AG04449 (cell line): ENCODE results near the gene TMEM239.
A peak's percentile ranks its signal among the peaks of the same experiment; 100 is the strongest.

Source experiments
- CTCF ChIA-PET: fragments of 350-600 bp; formaldehyde crosslinking; extraction: SDS; loops from one replicate; lab custom pipeline; 2021; ENCODE audit warnings: antibody characterized with exemption; lab: Yijun Ruan, JAX
- POLR2A ChIA-PET: fragments of 400-600, 350-600 bp; formaldehyde crosslinking; extraction: SDS; loops from one replicate; lab custom pipeline; 2020; ENCODE audit warnings: antibody characterized with exemption, inconsistent platforms; lab: Yijun Ruan, JAX
- DNase-seq: peaks from one replicate; pipeline ENCODE4 v3.0.0-alpha.2; 2010; ENCODE audit warnings: low read depth, low spot score
- H3K4me3 ChIP-seq: 2 replicates; pipeline ENCODE4 v1.5.1; 2011; ENCODE audit warnings: low read depth, mild to moderate bottlenecking, control low read depth, low read length
- TF ChIP-seq, protein P1 (sequence below): IDR thresholded peaks from one replicate; pipeline ENCODE4 v1.5.1; 2011; ENCODE audit warnings: mild to moderate bottlenecking, moderate library complexity, low read length, control low read depth, inconsistent platforms; ENCODE audit not compliant: insufficient read depth; ENCODE audit errors: missing control alignments

The TMEM239 gene

GRCh38 chr20:2840138-2840966 is 24.2 kb downstream of the TMEM239 start, which contains the start of the genes PCED1A and VPS16:
TSS of gene PCED1A (minus strand) at chr20:2840655. CDS start at chr20:2839912, 743 bp downstream.
TSS of gene VPS16 (plus strand) at chr20:2840745. CDS start at chr20:2840775, 30 bp downstream.
- ChIA-PET POLR2A (interaction anchor here (0.7 to 1.2 kb wide), 4 partner anchors 8 to 171 kb away, joined by 3 to 4 read pairs (median 3); no protein-coding TSS in a partner anchor), CTCF (interaction anchor here (0.8 to 2.8 kb wide), 6 partner anchors 11 to 160 kb away, joined by 3 to 11 read pairs (median 4); no protein-coding TSS in a partner anchor)
- DNase-seq = no peak
- TF ChIP-seq, protein P1, sequence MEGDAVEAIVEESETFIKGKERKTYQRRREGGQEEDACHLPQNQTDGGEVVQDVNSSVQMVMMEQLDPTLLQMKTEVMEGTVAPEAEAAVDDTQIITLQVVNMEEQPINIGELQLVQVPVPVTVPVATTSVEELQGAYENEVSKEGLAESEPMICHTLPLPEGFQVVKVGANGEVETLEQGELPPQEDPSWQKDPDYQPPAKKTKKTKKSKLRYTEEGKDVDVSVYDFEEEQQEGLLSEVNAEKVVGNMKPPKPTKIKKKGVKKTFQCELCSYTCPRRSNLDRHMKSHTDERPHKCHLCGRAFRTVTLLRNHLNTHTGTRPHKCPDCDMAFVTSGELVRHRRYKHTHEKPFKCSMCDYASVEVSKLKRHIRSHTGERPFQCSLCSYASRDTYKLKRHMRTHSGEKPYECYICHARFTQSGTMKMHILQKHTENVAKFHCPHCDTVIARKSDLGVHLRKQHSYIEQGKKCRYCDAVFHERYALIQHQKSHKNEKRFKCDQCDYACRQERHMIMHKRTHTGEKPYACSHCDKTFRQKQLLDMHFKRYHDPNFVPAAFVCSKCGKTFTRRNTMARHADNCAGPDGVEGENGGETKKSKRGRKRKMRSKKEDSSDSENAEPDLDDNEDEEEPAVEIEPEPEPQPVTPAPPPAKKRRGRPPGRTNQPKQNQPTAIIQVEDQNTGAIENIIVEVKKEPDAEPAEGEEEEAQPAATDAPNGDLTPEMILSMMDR = no peak
- peak within 1 kb of the TSS; percentile 87 for H3K4me3 ChIP-seq

DNA sequence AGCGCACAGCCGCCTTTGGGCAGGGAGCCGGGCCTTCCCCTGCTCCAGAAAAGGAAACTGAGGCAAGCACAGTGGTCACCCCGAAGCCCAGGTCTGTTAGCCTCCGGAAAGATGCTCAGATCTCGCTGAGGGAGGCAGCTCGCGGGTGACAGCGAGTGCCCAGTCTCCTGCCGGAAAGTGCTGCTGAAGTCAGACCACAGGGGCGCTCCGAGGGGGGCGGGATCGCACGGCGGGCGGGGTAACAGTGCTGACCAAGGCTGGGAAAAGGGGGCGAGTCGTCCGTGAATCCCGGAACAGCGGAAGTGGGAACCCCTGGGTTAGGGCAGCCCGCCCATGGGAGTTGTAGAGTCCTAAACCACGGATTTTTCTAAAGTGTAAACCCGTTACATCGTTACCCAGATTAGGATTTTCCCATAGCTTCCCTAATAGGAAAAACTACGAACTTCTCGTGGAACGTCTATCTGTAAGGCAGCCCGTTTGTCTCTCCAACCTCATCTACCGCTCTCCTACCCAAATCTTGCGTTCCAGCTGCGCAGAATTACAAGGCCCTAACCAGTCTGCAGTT is 24.9 kb downstream of the TMEM239 start:
- POLR2A ChIA-PET = interaction anchor here (0.7 to 0.9 kb wide), 2 partner anchors 8 to 18 kb away, joined by 3 read pairs; no protein-coding TSS in a partner anchor
- peak overlapping the region; percentile 87 for H3K4me3 ChIP-seq
- CTCF ChIA-PET = interaction anchor here (0.8 to 2.8 kb wide), 4 partner anchors 10 to 160 kb away, joined by 3 to 11 read pairs (median 6); no protein-coding TSS in a partner anchor
- DNase-seq = no peak
- TF ChIP-seq, protein P1 = no peak

DNA sequence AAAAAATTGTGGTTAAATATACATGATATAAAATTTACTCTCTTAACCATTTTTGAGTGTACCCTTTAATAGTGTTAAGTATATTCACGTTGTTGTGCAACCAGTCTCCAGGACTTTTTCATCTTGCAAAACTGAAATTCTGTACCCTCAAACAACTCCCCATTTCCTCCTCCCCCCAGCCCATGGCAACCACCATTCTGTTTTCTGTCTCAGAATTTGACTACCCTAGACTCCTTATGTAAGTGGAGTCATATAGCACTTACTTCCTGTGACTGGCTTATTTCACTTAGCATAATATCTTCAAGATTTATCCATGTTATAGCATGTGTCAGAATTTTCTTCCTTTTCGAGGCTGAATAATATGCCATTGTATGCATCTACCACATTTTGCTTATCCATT is 29.4 kb downstream of the TMEM239 start:
- TF ChIP-seq, protein P1 = no peak
- CTCF ChIA-PET = interaction anchor here (1.2 to 16.5 kb wide), 2 partner anchors 11 to 89 kb away, joined by 3 to 337 read pairs; no protein-coding TSS in a partner anchor
- POLR2A ChIA-PET = no interaction called here
- no peak overlapping the region for H3K4me3 ChIP-seq
- DNase-seq = no peak

GRCh38 chr20:2846698-2847097 is 30.5 kb downstream of the TMEM239 start:
- ChIA-PET CTCF (interaction anchor here (16.5 kb wide), 1 partner anchor 90 kb away, joined by 337 read pairs; no protein-coding TSS in a partner anchor), POLR2A (no interaction called here)
- no peak overlapping the region for H3K4me3 ChIP-seq
- TF ChIP-seq, protein P1 = no peak
- no peak for DNase-seq

DNA sequence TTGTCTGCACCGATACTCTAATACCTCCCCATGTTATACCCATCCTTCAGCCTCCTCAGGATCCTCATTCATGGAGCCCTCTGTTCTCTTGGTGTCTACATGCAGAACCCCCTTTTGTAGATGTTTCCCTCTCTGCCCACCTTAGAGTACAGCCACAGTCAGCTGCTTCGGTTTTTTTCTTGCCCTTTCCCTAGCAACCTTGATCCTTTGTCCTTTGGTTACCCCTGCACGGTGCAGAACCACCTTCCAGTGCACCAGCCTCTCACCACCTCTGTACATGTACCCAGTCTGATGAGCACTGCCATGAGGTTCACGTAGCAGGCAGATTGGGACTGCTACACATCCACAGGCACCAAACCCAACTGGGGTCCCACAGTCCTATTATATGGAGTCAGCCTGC is 31.6 kb downstream of the TMEM239 start:
- POLR2A ChIA-PET = no interaction called here
- TF ChIP-seq, protein P1 = no peak
- DNase-seq = no peak
- no peak overlapping the region for H3K4me3 ChIP-seq
- CTCF ChIA-PET = interaction anchor here (1.6 to 16.5 kb wide), 2 partner anchors 10 to 91 kb away, joined by 6 to 337 read pairs; no protein-coding TSS in a partner anchor

- CTCF ChIA-PET = interaction anchor here (0.9 to 16.5 kb wide), 5 partner anchors 8 to 163 kb away, joined by 3 to 337 read pairs (median 6); no protein-coding TSS in a partner anchor
- POLR2A ChIA-PET = interaction anchor here (1.0 kb wide), 1 partner anchor 11 kb away, joined by 3 read pairs; no protein-coding TSS in a partner anchor
- TF ChIP-seq, protein P1 = no peak
- DNase-seq = no peak
- no peak overlapping the region for H3K4me3 ChIP-seq
Measured at GRCh38 chr20:2849529-2849928, 33.4 kb downstream of the TMEM239 start.
